AG04449 (cell line): ENCODE data around the gene MN1.

ENCODE experiments used
- CTCF ChIA-PET: fragments of 350-600 bp; formaldehyde crosslinking; extraction: SDS; loops from one replicate; lab custom pipeline; 2021; ENCODE audit warnings: antibody characterized with exemption; lab: Yijun Ruan, JAX
- POLR2A ChIA-PET: fragments of 400-600, 350-600 bp; formaldehyde crosslinking; extraction: SDS; loops from one replicate; lab custom pipeline; 2020; ENCODE audit warnings: antibody characterized with exemption, inconsistent platforms; lab: Yijun Ruan, JAX
- DNase-seq: peaks from one replicate; pipeline ENCODE4 v3.0.0-alpha.2; 2010; ENCODE audit warnings: low read depth, low spot score
- H3K4me3 ChIP-seq: 2 replicates; pipeline ENCODE4 v1.5.1; 2011; ENCODE audit warnings: low read depth, mild to moderate bottlenecking, control low read depth, low read length
- CTCF ChIP-seq: IDR thresholded peaks from one replicate; pipeline ENCODE4 v1.5.1; 2011; ENCODE audit warnings: mild to moderate bottlenecking, moderate library complexity, low read length, control low read depth, inconsistent platforms; ENCODE audit not compliant: insufficient read depth; ENCODE audit errors: missing control alignments

The MN1 gene

GRCh38 chr22:27737521-27737920 is 64.0 kb downstream of the MN1 start:
- CTCF ChIA-PET = interaction anchor here (1.2 to 1.3 kb wide), 2 partner anchors 13 to 35 kb away, joined by 3 read pairs; no protein-coding TSS in a partner anchor
- no peak for DNase-seq
- no peak overlapping the region for H3K4me3 ChIP-seq
- POLR2A ChIA-PET = no interaction called here
- no peak for TF ChIP-seq CTCF

- ChIA-PET POLR2A (interaction anchor here (0.7 kb wide), 1 partner anchor 72 kb away, joined by 3 read pairs; no protein-coding TSS in a partner anchor), CTCF (interaction anchor here (1.0 kb wide), 1 partner anchor 978 kb away, joined by 3 read pairs; no protein-coding TSS in a partner anchor)
- H3K4me3 ChIP-seq = no peak overlapping the region
- DNase-seq = no peak
- TF ChIP-seq CTCF = no peak
Observed at GRCh38 chr22:27734066-27734465, 67.5 kb downstream of the MN1 start.

- no peak for DNase-seq
- ChIA-PET POLR2A (no interaction called here), CTCF (no interaction called here)
- no peak overlapping the region for H3K4me3 ChIP-seq
- TF ChIP-seq CTCF = no peak
Observed at GRCh38 chr22:27732841-27733240, 68.7 kb downstream of the MN1 start.

GRCh38 chr22:27732391-27732790 is 69.2 kb downstream of the MN1 start:
- DNase-seq = no peak
- TF ChIP-seq CTCF = no peak
- no peak overlapping the region for H3K4me3 ChIP-seq
- POLR2A ChIA-PET = no interaction called here
- CTCF ChIA-PET = no interaction called here

GRCh38 chr22:27731621-27732020 is 69.9 kb downstream of the MN1 start:
- TF ChIP-seq CTCF = no peak
- DNase-seq = no peak
- POLR2A ChIA-PET = no interaction called here
- no peak overlapping the region for H3K4me3 ChIP-seq
- CTCF ChIA-PET = interaction anchor here (1.2 kb wide), 1 partner anchor 10 kb away, joined by 3 read pairs; no protein-coding TSS in a partner anchor

GRCh38 chr22:27730641-27731433 is 70.7 kb downstream of the MN1 start:
- no peak overlapping the region for H3K4me3 ChIP-seq
- no peak for TF ChIP-seq CTCF
- DNase-seq = no peak
- CTCF ChIA-PET = interaction anchor here (1.2 kb wide), 1 partner anchor 9 kb away, joined by 3 read pairs; no protein-coding TSS in a partner anchor
- POLR2A ChIA-PET = no interaction called here
